Astrocyte of the spinal cord (primary cell): ENCODE measurements around the gene SYNDIG1.

Experiments
- DNase-seq: peaks from one replicate; pipeline ENCODE4 v3.0.0; 2011; ENCODE audit warnings: low read depth, low spot score
- H3K4me3 ChIP-seq: 2 replicates; pipeline ENCODE4 v1.5.1; 2011; ENCODE audit warnings: low read depth, mild to moderate bottlenecking, low read length, moderate library complexity
- in situ Hi-C: cut with HindIII; loops from 2 replicates; pipeline ENCODE4 v1.10.0; 2017; ENCODE audit warnings: low sequenced_read_pairs
- TF ChIP-seq, protein P1 (sequence below): IDR thresholded peaks from 2 replicates; pipeline ENCODE4 v1.5.1; 2012; ENCODE audit warnings: low read depth, mild to moderate bottlenecking, low read length, inconsistent platforms

The SYNDIG1 gene

GRCh38 chr20:24699321-24700165 is 230.1 kb downstream of the SYNDIG1 start:
- TF ChIP-seq, protein P1, sequence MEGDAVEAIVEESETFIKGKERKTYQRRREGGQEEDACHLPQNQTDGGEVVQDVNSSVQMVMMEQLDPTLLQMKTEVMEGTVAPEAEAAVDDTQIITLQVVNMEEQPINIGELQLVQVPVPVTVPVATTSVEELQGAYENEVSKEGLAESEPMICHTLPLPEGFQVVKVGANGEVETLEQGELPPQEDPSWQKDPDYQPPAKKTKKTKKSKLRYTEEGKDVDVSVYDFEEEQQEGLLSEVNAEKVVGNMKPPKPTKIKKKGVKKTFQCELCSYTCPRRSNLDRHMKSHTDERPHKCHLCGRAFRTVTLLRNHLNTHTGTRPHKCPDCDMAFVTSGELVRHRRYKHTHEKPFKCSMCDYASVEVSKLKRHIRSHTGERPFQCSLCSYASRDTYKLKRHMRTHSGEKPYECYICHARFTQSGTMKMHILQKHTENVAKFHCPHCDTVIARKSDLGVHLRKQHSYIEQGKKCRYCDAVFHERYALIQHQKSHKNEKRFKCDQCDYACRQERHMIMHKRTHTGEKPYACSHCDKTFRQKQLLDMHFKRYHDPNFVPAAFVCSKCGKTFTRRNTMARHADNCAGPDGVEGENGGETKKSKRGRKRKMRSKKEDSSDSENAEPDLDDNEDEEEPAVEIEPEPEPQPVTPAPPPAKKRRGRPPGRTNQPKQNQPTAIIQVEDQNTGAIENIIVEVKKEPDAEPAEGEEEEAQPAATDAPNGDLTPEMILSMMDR = no peak
- DNase-seq = no peak
- H3K4me3 ChIP-seq = no peak overlapping the region
- in situ Hi-C loops = no loop called here

- TF ChIP-seq, protein P1 = no peak
- no peak overlapping the region for H3K4me3 ChIP-seq
- no peak for DNase-seq
- in situ Hi-C loops = no loop called here
Measured at GRCh38 chr20:24700166-24700860, 230.9 kb downstream of the SYNDIG1 start.

- TF ChIP-seq, protein P1 = no peak
- in situ Hi-C loops = no loop called here
- no peak for DNase-seq
- no peak overlapping the region for H3K4me3 ChIP-seq
Measured at GRCh38 chr20:24701027-24701426, 231.6 kb downstream of the SYNDIG1 start.

DNA sequence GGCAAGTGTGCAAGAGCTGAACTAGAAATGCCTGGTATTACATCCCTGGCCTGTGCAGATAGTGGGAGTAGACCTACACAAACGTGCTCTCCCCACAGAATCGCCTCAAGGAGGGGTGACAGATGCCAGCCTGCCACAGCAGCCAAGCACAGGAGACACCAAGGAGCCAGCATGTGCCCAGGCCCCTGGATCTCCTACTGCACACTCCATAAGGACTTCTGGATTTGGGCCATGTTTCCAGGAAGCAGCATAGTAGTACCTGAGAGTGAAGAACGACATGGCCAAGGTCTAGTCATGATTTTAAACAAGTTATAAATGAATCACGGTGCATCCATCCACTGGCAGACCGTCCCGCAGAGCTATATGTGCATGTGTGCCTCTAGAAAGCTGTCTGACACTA is 232.2 kb downstream of the SYNDIG1 start:
- no peak overlapping the region for H3K4me3 ChIP-seq
- TF ChIP-seq, protein P1 = no peak
- in situ Hi-C loops = no loop called here
- no peak for DNase-seq

DNA sequence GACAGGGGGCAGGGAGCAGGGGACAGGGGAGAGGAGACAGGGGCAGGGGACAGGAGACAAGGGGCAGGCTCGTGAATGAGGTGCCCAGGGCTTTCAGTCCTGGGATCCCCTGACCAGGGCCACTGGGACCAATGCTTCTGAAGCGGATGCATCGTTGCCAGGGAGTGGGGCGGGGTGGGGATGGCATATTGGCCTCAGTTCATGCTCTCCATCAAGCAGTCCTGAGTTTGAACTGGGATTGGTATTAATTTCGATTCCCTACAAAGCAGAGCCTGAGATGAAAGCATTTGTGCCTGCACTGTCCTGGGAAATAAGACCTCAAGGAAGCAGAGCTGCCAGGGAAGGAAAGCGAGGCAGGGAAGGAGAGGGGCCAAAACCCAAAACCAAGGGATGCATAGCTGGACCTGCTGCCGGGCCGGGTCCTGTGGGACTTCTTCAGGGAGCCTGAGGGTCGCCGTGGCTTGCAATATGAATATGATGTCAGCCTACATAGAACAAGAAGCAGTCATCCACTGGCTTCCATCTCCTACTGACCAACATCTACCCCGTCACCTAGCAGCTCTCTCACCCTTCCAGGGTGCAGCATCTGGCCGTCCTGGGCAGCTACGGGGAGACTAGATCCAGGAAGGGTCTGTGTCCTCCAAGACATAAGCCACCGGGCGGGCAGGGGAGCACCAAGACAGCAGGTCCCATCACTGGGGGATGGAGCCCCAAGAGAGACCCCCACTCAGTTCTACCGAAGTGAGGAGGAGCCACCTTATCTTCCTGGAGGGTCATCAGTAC is 233.3 kb downstream of the SYNDIG1 start:
- in situ Hi-C loops = no loop called here
- H3K4me3 ChIP-seq = no peak overlapping the region
- TF ChIP-seq, protein P1 = no peak

DNA sequence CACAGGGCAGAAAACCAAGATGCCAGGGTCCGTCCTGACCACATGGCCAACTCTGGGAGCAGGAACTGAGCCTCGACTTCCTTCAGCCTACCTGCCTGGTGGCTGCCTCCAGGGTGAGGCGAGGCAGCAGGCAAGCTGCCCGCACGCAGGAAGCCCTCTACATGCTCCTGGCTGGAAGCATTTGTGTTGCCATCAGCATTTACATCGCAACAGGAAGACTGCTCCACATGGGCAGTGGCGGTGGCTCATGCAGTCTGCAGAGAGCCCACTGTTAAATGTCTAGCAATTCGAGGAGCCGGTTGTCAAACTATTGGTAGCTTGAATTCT is 233.8 kb downstream of the SYNDIG1 start:
- H3K4me3 ChIP-seq = no peak overlapping the region
- in situ Hi-C loops = no loop called here
- TF ChIP-seq, protein P1 = no peak
- DNase-seq = no peak

More for the DNA sequence above, 233.3 kb downstream of the SYNDIG1 start:
- no peak for DNase-seq
